TTC549 (cell line): ENCODE data around the gene PAH.
"Not testable (repeated sequence)": the region's sequence is repeated elsewhere in the genome, so short reads cannot be mapped to it uniquely, and the experiment has no call there.

ENCODE experiments used
- FAIRE-seq: peaks from 2 replicates; lab custom pipeline; 2012; peaks lifted over from hg19 to GRCh38; lab: Jason Lieb, UNC

Gene PAH

GRCh38 chr12:102891756-102892155, 25.3 kb downstream of the PAH start:
- FAIRE-seq: no peak

- FAIRE-seq: no peak
Observed at GRCh38 chr12:102888511-102888910, 28.5 kb downstream of the PAH start.

- no peak for FAIRE-seq
Observed at GRCh38 chr12:102885043-102885932, 31.8 kb downstream of the PAH start.

- no peak for FAIRE-seq
Observed at GRCh38 chr12:102883204-102883799, 33.7 kb downstream of the PAH start.

- no peak for FAIRE-seq
Observed at GRCh38 chr12:102880783-102881182, 36.3 kb downstream of the PAH start.

- no peak for FAIRE-seq
Observed at GRCh38 chr12:102879144-102879763, 37.8 kb downstream of the PAH start.

GRCh38 chr12:102876883-102877282, 40.2 kb downstream of the PAH start:
- no peak for FAIRE-seq

- FAIRE-seq: no peak
Observed at GRCh38 chr12:102874819-102875218, 42.2 kb downstream of the PAH start.

GRCh38 chr12:102873077-102873476, 44.0 kb downstream of the PAH start:
- no peak for FAIRE-seq

- no peak for FAIRE-seq
Observed at GRCh38 chr12:102871014-102871413, 46.0 kb downstream of the PAH start.

GRCh38 chr12:102869571-102869970, 47.5 kb downstream of the PAH start:
- no peak for FAIRE-seq

- FAIRE-seq: no peak
Observed at GRCh38 chr12:102865821-102866615, 51.0 kb downstream of the PAH start.

GRCh38 chr12:102862486-102862885, 54.6 kb downstream of the PAH start:
- FAIRE-seq: no peak

GRCh38 chr12:102851246-102851645, 65.8 kb downstream of the PAH start:
- no peak for FAIRE-seq

GRCh38 chr12:102849722-102850447, 67.2 kb downstream of the PAH start:
- no peak for FAIRE-seq

- no peak for FAIRE-seq
Observed at GRCh38 chr12:102848832-102849231, 68.2 kb downstream of the PAH start.

- no peak for FAIRE-seq
Observed at GRCh38 chr12:102847131-102847530, 69.9 kb downstream of the PAH start.

- FAIRE-seq: no peak
Observed at GRCh38 chr12:102833687-102834441, 83.2 kb downstream of the PAH start.

GRCh38 chr12:102832826-102833225, 84.2 kb downstream of the PAH start:
- FAIRE-seq: not testable (repeated sequence)

GRCh38 chr12:102824218-102824835, 92.7 kb downstream of the PAH start:
- FAIRE-seq: no peak

- no peak for FAIRE-seq
Observed at GRCh38 chr12:102821149-102821548, 95.9 kb downstream of the PAH start.
